ENCODE measurements around the gene ADAM12. TPM values are rescaled to one million over a fixed set of nuclear protein-coding genes. Genes with fewer than 3 reads are reported as not detected.
A peak's percentile ranks its signal among the peaks of the same experiment; 100 is the strongest.
"Not testable (repeated sequence)": the region's sequence is repeated elsewhere in the genome, so short reads cannot be mapped to it uniquely, and the experiment has no call there.

ADAM12 gene
- polyA plus RNA-seq, 10 donors: 13.8 to 31.7 (median 20.1) TPM

- DNase-seq: no peak
Measured at GRCh38 chr10:126375926-126376554, 12.2 kb downstream of the ADAM12 start.

DNA sequence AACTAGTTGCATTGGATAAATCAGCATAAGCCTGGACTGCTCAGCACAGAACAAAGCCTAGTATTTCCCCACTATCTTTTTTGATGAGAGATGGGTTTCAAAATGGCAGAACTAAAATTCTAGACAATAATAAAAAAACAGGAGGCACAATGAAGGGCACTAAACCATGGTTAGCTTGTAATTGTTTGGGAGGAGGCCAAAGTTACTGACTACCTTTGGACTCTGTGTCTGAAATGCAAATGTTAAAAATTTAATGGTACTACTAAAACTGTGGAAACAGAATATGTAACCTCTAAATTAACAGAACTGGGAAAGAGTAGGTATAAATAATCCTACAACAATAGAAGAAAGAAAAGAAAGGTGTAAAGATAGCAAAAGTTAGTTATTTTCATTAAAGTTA lies 13.0 kb downstream of the ADAM12 start:
- DNase-seq: no peak

GRCh38 chr10:126374435-126374834 lies 13.8 kb downstream of the ADAM12 start:
- no peak for DNase-seq

GRCh38 chr10:126373972-126374371 lies 14.3 kb downstream of the ADAM12 start:
- no peak for DNase-seq

GRCh38 chr10:126373147-126373546 lies 15.1 kb downstream of the ADAM12 start:
- peak; percentile 76 to 90 (median 80) for DNase-seq

GRCh38 chr10:126372396-126372795 lies 15.9 kb downstream of the ADAM12 start:
- peak in 1 of 3 donors; percentile 84 for DNase-seq

- DNase-seq: peak; percentile 76 to 95 (median 90)
Measured at GRCh38 chr10:126369125-126369710, 19.1 kb downstream of the ADAM12 start.

GRCh38 chr10:126357169-126357568 lies 31.1 kb downstream of the ADAM12 start:
- no peak for DNase-seq

GRCh38 chr10:126353666-126354065 lies 34.6 kb downstream of the ADAM12 start:
- DNase-seq: peak in 1 of 3 donors; percentile 26

DNA sequence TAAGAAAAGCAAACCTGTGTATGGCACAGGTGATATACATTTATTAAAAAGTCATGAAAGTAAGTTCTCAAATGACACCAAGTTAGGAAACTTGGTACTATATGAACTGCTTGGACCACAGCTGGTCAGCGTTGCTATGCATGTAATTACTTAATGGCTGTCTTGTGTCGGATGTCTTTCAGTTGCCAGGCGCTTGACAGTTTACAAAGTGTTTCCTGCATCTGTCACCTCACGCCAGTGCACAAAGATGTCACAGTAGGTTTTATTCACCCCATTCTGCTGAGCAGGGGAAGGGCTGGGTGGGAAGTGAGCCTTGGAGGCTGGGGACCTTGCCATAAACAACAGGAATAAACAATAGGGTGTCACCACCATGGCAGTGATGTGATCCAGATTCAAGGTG lies 35.8 kb downstream of the ADAM12 start:
- peak in 1 of 3 donors; percentile 61 for DNase-seq

GRCh38 chr10:126351021-126351420 lies 37.3 kb downstream of the ADAM12 start:
- peak in 1 of 3 donors; percentile 65 for DNase-seq

- peak in 2 of 3 donors; percentile 71 to 92 for DNase-seq
Measured at GRCh38 chr10:126350216-126350992, 37.9 kb downstream of the ADAM12 start.

DNA sequence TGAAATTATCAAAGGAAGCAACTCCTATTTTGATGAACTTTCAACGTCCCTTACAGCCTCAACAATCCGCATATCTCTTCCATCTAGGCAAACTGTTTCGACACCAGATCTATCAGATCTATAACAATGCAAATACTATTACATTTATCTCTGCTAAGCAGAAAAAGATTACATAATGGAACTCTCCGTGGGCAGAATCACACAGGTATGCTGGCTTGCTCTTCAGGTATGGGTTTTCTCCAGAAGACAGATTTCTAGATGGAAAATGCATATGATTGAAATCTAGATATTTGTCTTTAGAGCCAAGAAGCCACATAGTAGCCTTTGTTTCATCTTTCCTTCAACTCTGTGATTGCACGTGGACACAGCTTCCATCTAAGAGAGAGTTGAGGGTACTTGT lies 38.6 kb downstream of the ADAM12 start:
- DNase-seq: peak in 1 of 3 donors; percentile 17

- peak in 1 of 3 donors; percentile 66 for DNase-seq
Measured at GRCh38 chr10:126349101-126349500, 39.2 kb downstream of the ADAM12 start.

GRCh38 chr10:126343496-126343895 lies 44.8 kb downstream of the ADAM12 start:
- DNase-seq: not testable (repeated sequence)

- no peak for DNase-seq
Measured at GRCh38 chr10:126342680-126343079, 45.6 kb downstream of the ADAM12 start.

GRCh38 chr10:126341491-126341890 lies 46.8 kb downstream of the ADAM12 start:
- no peak for DNase-seq

GRCh38 chr10:126337251-126337810 lies 50.9 kb downstream of the ADAM12 start:
- no peak for DNase-seq

DNA sequence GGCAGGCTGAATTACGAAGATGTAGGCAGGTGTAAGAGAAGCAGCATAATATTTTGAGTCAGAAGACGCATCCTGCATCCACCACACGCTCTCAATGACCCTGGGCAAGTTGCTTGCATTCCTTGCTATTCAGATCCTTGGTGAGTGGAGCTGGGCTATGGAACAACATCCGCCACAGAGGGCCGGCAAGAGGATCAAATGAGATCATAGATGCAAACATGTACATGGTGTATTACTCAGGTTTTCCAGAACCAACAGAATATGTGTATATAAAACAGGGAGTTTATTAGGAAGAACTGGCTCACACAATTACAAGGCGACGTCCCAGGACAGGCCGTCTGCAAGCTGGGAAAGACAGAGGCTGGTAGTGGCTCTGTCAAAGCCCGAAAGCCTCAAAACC lies 51.5 kb downstream of the ADAM12 start:
- peak in 2 of 3 donors; percentile 24 to 34 for DNase-seq

DNA sequence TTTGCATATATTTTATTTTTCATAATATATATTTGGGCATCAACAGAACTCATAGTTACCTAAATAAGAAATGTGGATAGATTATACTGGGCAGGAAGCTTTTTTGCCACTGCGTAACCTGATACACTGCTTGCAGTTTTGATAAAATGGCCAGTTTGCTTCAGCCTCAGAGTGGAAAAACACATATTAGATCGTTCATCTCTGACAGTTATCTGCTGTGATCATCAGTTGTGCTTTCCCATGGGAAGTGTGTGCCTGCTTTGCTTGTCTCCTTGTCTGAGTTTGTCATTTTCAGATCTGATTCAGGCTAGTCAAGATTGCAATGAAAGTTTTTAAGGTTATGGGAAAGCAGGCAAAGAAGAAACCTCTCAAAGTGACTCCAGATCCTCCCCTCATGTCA lies 54.0 kb downstream of the ADAM12 start:
- DNase-seq: no peak

DNA sequence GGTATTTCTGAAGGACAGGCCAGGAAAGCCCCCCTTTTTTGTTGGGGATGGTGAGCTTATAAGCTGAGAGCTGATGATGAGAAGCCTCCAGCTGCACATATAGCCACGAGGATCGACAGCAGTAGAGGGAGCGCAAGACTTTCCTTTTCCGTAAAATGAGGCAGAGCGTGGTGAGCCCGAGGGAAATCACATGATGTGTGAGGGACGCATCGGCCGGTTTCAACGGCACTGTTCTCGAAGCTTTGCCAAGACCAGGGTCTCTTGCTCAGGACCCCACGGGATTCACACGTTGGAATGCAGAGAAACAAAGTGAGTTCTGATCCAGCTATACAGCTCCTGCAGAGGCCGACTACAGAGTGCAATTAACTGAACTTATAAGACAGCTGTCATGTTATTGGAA lies 55.7 kb downstream of the ADAM12 start:
- DNase-seq: peak in 1 of 3 donors; percentile 61

DNA sequence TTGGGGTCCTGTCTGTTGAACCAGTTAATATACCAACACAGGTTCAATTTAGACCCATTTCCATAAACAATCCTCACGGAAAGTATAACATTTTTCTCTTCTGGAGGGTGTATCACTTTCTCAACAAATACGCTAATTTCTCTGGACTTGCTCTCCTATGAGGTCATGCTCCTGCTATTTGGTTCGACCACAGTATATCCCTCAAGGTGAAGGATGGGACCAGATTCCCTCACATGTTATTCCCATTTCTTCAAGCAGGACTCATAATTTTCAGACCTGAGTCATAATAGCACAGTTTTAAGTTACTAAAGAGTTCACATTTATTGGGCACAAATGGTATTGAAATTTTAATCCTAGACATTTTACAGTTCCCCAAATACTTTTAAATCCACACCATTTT lies 57.2 kb downstream of the ADAM12 start:
- DNase-seq: peak in 1 of 3 donors; percentile 42

- no peak for DNase-seq
Measured at GRCh38 chr10:126324826-126325225, 63.5 kb downstream of the ADAM12 start.

Measured in muscle of back (tissue), 11 donors.